ENCODE data around the gene ART1.
"Not testable (repeated sequence)": the region's sequence is repeated elsewhere in the genome, so short reads cannot be mapped to it uniquely, and the experiment has no call there.

Gene ART1

GRCh38 chr11:3632070-3632660, 12.8 kb upstream of the ART1 start:
- no peak for DNase-seq

DNA sequence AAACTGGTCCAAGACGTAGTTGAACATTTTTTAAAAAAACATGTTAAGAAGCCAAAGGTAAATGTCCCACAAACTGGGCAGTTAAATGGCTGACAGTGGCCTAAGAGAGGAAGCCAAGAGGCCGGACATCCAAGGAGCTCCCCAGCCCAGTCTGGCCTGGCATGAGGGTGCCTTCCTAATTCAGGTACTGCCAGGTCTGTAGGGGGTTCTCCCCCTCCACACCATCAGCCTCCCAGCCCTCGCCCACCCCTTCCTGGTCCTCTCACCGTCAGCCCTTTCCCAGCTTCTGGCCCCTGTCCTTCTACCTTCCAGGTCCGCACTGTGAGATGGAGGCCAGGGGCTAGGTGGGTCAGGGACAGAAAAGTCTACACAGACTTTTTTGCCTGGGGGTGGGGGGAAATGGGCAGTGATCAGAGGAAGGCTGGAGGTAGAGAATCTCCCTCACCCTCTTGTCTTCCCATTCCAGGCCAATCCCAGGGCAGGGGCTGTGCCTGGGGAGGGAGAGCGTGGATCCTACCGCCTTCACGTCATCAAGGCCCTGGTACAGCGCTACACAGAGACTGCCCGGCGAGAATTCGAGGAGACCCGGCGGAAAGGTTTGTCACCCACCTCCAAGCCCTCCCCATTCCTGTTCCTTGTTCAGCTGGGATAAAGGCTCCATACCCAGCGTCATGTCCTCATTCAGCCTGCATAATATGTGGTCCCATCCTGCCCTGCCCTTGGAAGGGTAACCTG, 9.1 kb upstream of the ART1 start:
- no peak for DNase-seq

- no peak for DNase-seq
These were observed 7.7 kb upstream of the ART1 start for GRCh38 chr11:3637201-3637600.

- DNase-seq: no peak
These were observed 6.4 kb upstream of the ART1 start for GRCh38 chr11:3638513-3638912.

DNA sequence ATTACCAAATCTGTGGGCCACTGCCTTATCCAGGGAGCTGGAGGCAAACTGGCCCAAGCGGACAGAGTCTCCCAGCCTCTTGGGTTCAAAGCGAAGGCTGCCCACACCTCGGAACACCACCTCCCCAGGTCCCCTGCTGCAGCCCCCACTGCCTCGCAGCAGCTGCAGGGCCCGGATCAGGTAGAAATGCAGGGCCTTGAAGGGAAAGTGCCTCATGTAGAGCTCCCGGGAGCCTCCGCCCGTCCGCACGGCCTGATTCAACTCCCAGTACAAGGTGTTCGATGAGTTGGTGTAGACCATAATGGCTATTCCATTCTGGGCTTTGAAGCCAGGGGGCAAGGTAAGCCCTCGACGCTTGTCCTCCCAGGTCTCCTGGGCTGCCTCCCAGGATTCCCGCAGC, 5.1 kb upstream of the ART1 start:
- no peak for DNase-seq

DNA sequence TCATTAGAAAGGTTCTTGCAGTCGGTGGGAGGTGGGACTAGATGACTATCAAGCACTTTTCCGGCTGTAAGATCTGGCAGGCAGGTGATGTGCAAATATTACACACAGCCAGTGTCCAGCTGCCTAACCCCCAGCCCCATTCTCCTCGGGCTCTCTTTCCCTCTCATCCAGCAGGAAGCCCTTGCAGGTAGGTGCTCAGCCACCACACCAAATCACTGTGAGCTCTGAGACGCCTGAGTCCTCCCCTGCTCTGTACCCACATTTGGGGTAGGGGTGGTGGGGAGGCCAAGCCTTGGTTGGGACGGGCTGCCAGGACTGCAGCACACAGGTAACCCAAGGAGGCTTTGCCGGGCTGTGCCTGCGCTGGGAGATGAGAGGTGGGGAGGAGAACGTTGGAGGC, 3.7 kb upstream of the ART1 start:
- no peak for DNase-seq

DNA sequence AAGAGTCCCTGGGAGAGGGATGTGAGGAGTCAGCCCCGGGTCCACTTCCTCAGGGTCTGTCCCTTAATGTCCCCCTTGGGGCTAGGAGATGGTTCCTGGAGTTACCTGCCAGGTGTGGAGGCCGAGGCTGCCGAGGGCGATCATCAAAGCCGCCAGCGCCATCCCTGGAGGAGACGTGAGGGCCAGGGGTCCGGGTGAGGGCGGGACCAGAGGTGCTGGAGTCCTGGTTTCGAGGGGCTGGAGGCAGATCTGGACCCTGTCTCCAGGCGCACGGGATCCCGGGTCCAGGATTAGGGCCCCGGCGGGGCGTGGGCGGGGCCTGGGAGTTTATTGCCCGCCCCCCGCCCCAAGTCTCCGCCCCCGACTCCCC, 3.2 kb upstream of the ART1 start, which contains the start of gene ART5:
TSS of gene ART5 (minus strand) at position 292 of the 370 bp plus-strand sequence. CDS start at position 162, 130 bp downstream.
- no peak for DNase-seq

GRCh38 chr11:3642071-3642951, 2.6 kb upstream of the ART1 start:
- DNase-seq: peak; percentile 73 to 84 (median 74)

GRCh38 chr11:3643102-3643546, 1.8 kb upstream of the ART1 start:
- not testable (repeated sequence) for DNase-seq

DNA sequence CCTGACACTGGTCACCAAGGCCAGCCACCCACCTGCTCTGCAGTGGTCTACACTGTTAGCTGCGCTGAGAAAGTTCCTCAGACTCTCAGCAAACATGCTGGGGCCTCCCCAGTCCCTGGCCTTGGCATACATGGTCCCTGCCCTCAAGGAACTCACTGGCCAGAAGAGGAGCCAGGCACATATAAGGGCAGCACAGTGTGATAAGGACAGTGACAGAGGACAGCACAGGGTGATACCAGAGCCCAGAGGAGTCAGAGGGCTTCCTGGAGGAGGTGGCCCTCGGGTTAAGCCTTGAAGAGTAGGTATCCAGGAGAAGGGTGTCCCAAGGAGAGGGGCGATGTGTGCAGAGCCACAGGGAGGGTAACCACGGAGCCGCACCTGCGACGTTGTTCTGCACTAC, 624 bp downstream of the ART1 start:
- DNase-seq: no peak

GRCh38 chr11:3648843-3649242, 3.9 kb downstream of the ART1 start:
- not testable (repeated sequence) for DNase-seq

- DNase-seq: not testable (repeated sequence)
These were observed 4.4 kb downstream of the ART1 start for GRCh38 chr11:3649374-3649773.

GRCh38 chr11:3652514-3652913, 7.6 kb downstream of the ART1 start:
- DNase-seq: not testable (repeated sequence)

DNA sequence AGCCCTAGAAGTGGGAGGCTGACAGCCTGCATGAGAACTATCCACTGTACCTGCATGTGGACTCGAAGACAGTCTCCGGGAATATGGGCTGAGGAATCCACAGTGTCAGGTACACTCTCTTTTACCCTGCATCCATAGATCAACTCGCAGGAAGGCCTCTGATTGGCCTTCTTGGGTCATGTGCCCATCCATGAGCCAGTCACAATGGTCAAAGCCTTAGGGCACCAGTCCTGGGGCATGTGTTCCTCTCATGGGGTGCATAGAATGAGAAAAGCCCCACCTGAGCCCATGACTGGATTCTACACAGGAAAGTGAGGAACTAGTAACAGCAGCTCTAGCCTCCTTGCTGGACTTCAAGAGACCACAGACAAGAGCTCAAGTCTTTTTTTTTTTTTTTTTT, 10.6 kb downstream of the ART1 start:
- DNase-seq: no peak

GRCh38 chr11:3657331-3657730, 12.4 kb downstream of the ART1 start:
- not testable (repeated sequence) for DNase-seq

- DNase-seq: no peak
These were observed 13.3 kb downstream of the ART1 start for GRCh38 chr11:3658252-3658651.

DNA sequence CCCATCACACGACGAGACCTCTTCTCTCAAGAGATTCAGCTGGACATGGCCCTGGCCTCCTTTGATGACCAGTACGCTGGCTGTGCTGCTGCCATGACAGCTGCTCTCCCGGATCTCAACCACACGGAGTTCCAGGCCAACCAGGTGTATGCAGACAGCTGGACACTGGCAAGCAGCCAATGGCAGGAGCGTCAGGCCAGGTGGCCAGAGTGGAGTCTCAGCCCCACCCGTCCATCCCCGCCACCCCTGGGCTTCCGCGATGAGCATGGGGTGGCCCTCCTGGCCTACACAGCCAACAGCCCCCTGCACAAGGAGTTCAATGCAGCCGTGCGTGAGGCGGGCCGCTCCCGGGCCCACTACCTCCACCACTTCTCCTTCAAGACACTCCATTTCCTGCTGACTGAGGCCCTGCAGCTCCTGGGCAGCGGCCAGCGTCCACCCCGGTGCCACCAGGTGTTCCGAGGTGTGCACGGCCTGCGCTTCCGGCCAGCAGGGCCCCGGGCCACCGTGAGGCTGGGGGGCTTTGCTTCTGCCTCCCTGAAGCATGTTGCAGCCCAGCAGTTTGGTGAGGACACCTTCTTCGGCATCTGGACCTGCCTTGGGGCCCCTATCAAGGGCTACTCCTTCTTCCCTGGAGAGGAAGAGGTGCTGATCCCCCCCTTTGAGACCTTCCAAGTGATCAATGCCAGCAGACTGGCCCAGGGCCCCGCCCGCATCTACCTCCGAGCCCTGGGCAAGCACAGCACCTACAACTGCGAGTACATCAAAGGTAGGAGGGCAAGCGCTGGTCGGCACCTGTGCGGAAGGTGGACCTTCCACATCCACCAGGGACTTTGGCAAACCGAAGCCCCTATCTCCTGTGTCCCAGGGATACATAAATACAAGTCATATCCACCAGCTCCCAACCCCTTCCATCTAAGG, 14.9 kb downstream of the ART1 start:
- no peak for DNase-seq

- DNase-seq: no peak
These were observed 16.0 kb downstream of the ART1 start for GRCh38 chr11:3660960-3661359.

GRCh38 chr11:3662856-3663255, 17.9 kb downstream of the ART1 start:
- DNase-seq: no peak

- no peak for DNase-seq
These were observed 19.2 kb downstream of the ART1 start for GRCh38 chr11:3664032-3664630.

DNA sequence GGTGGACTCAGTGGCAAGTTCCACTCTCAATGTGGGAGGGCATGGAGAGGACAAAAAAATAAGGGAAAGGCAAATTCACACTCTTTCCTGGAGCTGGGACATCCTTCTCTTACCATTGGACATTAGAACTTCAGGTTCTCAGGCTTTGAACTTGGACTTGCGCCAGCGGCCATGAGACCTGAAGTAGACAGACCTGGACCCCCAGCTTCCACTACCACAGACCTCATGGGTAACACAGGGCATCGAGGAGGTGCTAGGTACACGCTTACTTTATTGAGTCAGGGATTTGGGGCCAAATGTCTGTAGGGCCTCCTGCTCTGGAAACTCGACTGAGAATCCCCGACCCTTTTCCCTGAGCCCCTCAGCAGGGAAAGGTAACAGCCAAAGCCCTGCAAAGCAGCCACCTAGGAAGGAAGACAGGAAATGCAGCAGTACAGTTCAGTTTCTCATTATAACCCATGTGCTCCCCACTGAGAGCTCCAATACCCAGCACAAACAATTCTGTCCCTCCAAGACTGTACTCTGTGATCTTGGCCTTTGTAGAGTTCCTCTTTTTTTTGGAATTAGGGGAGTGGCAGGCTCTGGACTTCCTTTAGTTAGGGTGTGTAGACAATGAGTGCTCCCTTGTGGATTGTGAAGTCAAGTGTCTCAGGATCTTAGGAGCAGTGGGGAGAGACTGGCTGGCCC, 20.6 kb downstream of the ART1 start:
- peak; percentile 45 to 59 (median 50) for DNase-seq
